ENCODE data around the gene EMID1.

The EMID1 gene

GRCh38 chr22:29299136-29299900, 93.6 kb downstream of the EMID1 start:
- TF ChIP-seq CTCF (IDR thresholded peaks at IDR 0.05; ENCODE audit: low read length, missing control alignments) = no peak
- H3K4me3 ChIP-seq (replicated peaks; ENCODE audit: low read depth, low read length) = no peak overlapping the region
- no peak for DNase-seq (ENCODE audit: low read depth)

GRCh38 chr22:29300467-29300806, 94.7 kb downstream of the EMID1 start:
- H3K4me3 ChIP-seq (replicated peaks; ENCODE audit: low read depth, low read length) = no peak overlapping the region
- no peak for TF ChIP-seq CTCF (IDR thresholded peaks at IDR 0.05; ENCODE audit: low read length, missing control alignments)
- no peak for DNase-seq (ENCODE audit: low read depth)

GRCh38 chr22:29300807-29301601, 95.3 kb downstream of the EMID1 start:
- no peak for DNase-seq (ENCODE audit: low read depth)
- no peak for TF ChIP-seq CTCF (IDR thresholded peaks at IDR 0.05; ENCODE audit: low read length, missing control alignments)
- H3K4me3 ChIP-seq (replicated peaks; ENCODE audit: low read depth, low read length) = no peak overlapping the region

- no peak overlapping the region for H3K4me3 ChIP-seq (replicated peaks; ENCODE audit: low read depth, low read length)
- DNase-seq (ENCODE audit: low read depth) = no peak
- no peak for TF ChIP-seq CTCF (IDR thresholded peaks at IDR 0.05; ENCODE audit: low read length, missing control alignments)
These were observed 96.2 kb downstream of the EMID1 start for GRCh38 chr22:29301716-29302401.

- no peak overlapping the region for H3K4me3 ChIP-seq (replicated peaks; ENCODE audit: low read depth, low read length)
- no peak for TF ChIP-seq CTCF (IDR thresholded peaks at IDR 0.05; ENCODE audit: low read length, missing control alignments)
These were observed 96.6 kb downstream of the EMID1 start for GRCh38 chr22:29302402-29302680.

GRCh38 chr22:29302681-29303465, 97.2 kb downstream of the EMID1 start:
- H3K4me3 ChIP-seq (replicated peaks; ENCODE audit: low read depth, low read length) = no peak overlapping the region
- DNase-seq (ENCODE audit: low read depth) = no peak
- no peak for TF ChIP-seq CTCF (IDR thresholded peaks at IDR 0.05; ENCODE audit: low read length, missing control alignments)

More at GRCh38 chr22:29302402-29302680, 96.6 kb downstream of the EMID1 start:
- DNase-seq (ENCODE audit: low read depth) = no peak

All from fibroblast of pulmonary artery (primary cell).